Bronchial epithelial cell (primary cell): ENCODE data around the gene SLC26A4. TPM values are rescaled to one million over a fixed set of nuclear protein-coding genes. Genes with fewer than 3 reads are reported as not detected.

ENCODE experiments used
- DNase-seq: peaks from one replicate; pipeline ENCODE4 v3.0.0-alpha.2; 2010; ENCODE audit warnings: low read depth
- FAIRE-seq: peaks from 2 replicates; lab custom pipeline; 2011; peaks lifted over from hg19 to GRCh38; lab: Jason Lieb, UNC
- H3K27me3 ChIP-seq: 2 replicates; pipeline ENCODE4 v1.5.1; 2011; ENCODE audit warnings: low read length; ENCODE audit not compliant: control insufficient read depth, insufficient read depth
- H3K36me3 ChIP-seq: 2 replicates; pipeline ENCODE4 v1.5.1; 2011; ENCODE audit warnings: low read length; ENCODE audit not compliant: control insufficient read depth, insufficient read depth
- H3K4me3 ChIP-seq: 2 replicates; pipeline ENCODE4 v1.5.1; 2011; ENCODE audit warnings: mild to moderate bottlenecking, low read depth, low read length, control low read depth
- CTCF ChIP-seq: IDR thresholded peaks from 2 replicates; pipeline ENCODE4 v1.5.1; 2011; ENCODE audit warnings: mild to moderate bottlenecking, moderate library complexity, low read length, control low read depth, inconsistent platforms; ENCODE audit not compliant: insufficient read depth, severe bottlenecking
- total RNA-seq: library from RNA; depleted of rRNA; stranded (reverse); fragments of >200 nt; gene quantifications from 2 replicates; pipeline ENCODE4 v1.2.1, GENCODE V29; 2014

The SLC26A4 gene
- total RNA-seq, 1 donor from 2014 or later: 0.53 TPM

DNA sequence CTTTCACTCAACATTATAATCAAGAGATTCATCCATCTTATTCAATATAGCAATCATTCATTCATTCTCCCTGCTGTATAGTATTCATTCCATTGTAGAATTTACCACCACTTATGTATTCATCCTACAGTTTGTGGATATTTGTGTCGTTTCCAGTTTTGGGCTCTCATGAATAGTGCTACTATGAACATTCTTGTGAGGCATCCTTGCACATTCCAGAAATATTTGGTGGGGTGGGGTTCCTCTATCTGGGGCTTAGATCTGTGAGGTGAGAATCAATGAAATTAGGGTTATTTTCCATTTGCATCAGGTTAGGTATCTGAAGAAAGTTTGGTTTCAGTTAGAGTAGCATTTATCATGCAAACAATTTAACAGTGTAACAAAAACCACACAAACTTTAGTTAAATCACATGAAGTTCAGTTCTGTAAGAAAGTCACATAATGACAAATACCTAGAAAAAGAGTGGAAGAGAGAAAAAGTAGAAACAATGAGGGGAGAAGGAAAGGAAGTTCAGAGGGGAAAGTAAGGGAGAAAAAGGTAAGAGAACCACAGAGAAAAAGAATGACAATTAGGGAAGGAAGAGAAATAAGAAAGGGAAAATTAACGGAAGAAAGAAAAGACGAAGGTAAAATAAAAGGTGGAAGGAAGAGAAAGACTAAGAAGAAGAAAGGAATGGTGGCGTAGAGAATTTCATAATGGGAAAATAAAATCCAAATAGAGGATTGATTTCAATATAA, 58.0 kb downstream of the SLC26A4 start:
- DNase-seq: no peak
- FAIRE-seq: no peak
- TF ChIP-seq CTCF: no peak
- Histone ChIP-seq H3K4me3 (no peak overlapping the region), H3K36me3 (no peaks in the 10 kb centered on the region), H3K27me3 (no peaks in the 10 kb centered on the region)

DNA sequence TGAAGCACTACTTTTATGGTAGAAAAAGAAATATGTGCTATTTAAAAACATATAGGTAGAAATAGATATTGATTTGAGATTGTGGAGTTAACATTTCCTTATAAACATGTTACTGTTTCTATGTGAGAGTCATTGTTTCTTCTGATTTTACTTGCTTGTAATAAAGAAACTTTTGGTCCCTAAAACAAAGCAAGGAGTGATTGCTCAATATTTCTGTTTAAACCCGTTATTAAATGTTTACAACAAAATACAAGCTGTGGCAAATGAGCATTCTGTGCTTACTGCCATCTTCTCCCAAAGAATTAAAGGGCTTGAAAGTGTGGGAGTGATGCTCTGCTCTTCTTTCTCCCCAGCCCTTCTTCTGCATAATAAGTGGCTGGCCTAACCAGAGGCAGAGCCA, 60.7 kb downstream of the SLC26A4 start:
- Histone ChIP-seq H3K4me3 (no peak overlapping the region), H3K27me3 (no peaks in the 10 kb centered on the region), H3K36me3 (no peaks in the 10 kb centered on the region)
- DNase-seq (no peak), FAIRE-seq (no peak)
- TF ChIP-seq CTCF: no peak

- FAIRE-seq: no peak
These were observed 62.6 kb downstream of the SLC26A4 start for GRCh38 chr7:107723255-107723654.

GRCh38 chr7:107725138-107725740, 64.6 kb downstream of the SLC26A4 start:
- H3K36me3 ChIP-seq: no peaks in the 10 kb centered on the region
- peak; percentile 82 for DNase-seq
- H3K27me3 ChIP-seq: peaks cover 2% of the 10 kb centered on the region
- TF ChIP-seq CTCF: peak; percentile 31
- H3K4me3 ChIP-seq: no peak overlapping the region
- FAIRE-seq: no peak

More at GRCh38 chr7:107723255-107723654, 62.6 kb downstream of the SLC26A4 start:
- no peak for TF ChIP-seq CTCF
- Histone ChIP-seq H3K27me3 (peaks cover 2% of the 10 kb centered on the region), H3K36me3 (no peaks in the 10 kb centered on the region), H3K4me3 (no peak overlapping the region)
- DNase-seq: no peak

GRCh38 chr7:107726356-107727130, 65.9 kb downstream of the SLC26A4 start:
- peaks cover 2% of the 10 kb centered on the region for H3K27me3 ChIP-seq
- H3K4me3 ChIP-seq: no peak overlapping the region
- TF ChIP-seq CTCF: no peak
- H3K36me3 ChIP-seq: no peaks in the 10 kb centered on the region
- FAIRE-seq: no peak
- no peak for DNase-seq
